KBM-7 (cell line): Measurements from ENCODE around the gene LRRC75A.
"Not testable (repeated sequence)": the region's sequence is repeated elsewhere in the genome, so short reads cannot be mapped to it uniquely, and the experiment has no call there.

ENCODE experiments used
- DNase-seq: peaks from one replicate; pipeline ENCODE4 v3.0.0-alpha.2; 2015
- in situ Hi-C: fragments of 300-500 bp; cut with MboI; formaldehyde crosslinking; loops from 2 replicates; pipeline ENCODE4 v1.14.3; 2020; ENCODE audit warnings: low sequenced_read_pairs, low pct_unique_long_range_greater_than_20kb, mixed read lengths

The LRRC75A gene

GRCh38 chr17:16423226-16423872, 68.6 kb downstream of the LRRC75A start:
- in situ Hi-C loops, result no loop called here
- DNase-seq, result no peak

DNA sequence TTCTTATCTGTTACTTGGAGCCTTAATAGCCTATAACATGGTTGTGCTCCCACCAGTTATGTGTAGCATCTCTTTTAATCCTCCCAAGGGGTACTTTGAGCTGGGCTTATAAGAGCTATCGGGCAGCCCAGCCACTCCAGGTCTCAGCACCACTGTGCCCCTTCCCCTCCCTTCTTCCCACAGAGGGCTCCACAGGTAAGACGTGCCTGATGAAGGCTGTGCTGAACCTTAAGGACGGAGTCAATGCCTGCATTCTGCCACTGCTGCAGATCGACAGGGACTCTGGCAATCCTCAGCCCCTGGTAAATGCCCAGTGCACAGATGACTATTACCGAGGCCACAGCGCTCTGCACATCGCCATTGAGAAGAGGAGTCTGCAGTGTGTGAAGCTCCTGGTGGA, 69.6 kb downstream of the LRRC75A start:
- DNase-seq, result no peak
- in situ Hi-C loops, result no loop called here

GRCh38 chr17:16419929-16420271, 72.1 kb downstream of the LRRC75A start:
- DNase-seq, result no peak
- in situ Hi-C loops, result no loop called here

GRCh38 chr17:16419074-16419928, 72.7 kb downstream of the LRRC75A start:
- in situ Hi-C loops, result no loop called here
- DNase-seq, result peak; percentile 46

GRCh38 chr17:16418685-16419068, 73.3 kb downstream of the LRRC75A start:
- in situ Hi-C loops, result no loop called here
- no peak for DNase-seq

- DNase-seq, result no peak
- in situ Hi-C loops, result no loop called here
Observed at GRCh38 chr17:16417896-16418684, 73.9 kb downstream of the LRRC75A start.

- in situ Hi-C loops, result no loop called here
- no peak for DNase-seq
Observed at GRCh38 chr17:16417399-16417798, 74.6 kb downstream of the LRRC75A start.

DNA sequence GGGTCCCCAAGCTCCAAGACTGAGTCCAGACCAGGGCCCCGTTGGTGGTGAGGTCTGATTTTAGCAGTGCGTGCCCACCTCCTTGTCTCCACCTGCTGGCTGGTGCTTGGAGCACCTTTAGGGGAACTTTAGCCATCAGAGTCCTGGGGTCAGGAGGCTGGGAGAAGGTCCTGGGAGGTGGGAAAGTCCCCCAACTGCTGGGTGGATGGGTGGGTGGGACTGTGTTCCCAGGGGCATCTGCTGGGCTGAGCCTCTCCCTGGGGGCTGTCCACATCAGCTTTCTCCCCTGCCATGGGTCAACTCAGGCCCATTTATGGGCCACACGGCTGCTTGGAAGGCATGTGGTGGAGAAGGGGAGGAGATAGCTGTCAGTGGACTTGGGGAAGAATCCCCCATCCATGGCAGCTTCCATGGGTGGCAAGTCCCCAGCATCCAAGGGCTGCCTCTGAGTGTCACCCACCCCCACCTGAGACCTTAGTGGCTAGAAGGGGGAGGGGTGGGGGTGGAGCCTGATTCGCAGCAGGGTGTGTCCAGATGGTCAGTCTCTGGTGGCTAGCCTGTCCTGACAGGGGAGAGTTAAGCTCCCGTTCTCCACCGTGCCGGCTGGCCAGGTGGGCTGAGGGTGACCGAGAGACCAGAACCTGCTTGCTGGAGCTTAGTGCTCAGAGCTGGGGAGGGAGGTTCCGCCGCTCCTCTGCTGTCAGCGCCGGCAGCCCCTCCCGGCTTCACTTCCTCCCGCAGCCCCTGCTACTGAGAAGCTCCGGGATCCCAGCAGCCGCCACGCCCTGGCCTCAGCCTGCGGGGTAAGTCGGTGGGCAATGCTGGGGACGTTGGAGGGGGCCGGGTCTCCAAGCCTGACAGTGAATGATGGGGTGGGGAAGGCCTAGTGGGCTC, 76.7 kb downstream of the LRRC75A start, which contains the start of gene TRPV2:
Gene TRPV2 (plus strand): TSS at position 541 of the 894 bp plus-strand sequence. CDS start 2,098 bp downstream, outside the sequence.
- peak; percentile 47 for DNase-seq
- in situ Hi-C loops, result no loop called here

DNA sequence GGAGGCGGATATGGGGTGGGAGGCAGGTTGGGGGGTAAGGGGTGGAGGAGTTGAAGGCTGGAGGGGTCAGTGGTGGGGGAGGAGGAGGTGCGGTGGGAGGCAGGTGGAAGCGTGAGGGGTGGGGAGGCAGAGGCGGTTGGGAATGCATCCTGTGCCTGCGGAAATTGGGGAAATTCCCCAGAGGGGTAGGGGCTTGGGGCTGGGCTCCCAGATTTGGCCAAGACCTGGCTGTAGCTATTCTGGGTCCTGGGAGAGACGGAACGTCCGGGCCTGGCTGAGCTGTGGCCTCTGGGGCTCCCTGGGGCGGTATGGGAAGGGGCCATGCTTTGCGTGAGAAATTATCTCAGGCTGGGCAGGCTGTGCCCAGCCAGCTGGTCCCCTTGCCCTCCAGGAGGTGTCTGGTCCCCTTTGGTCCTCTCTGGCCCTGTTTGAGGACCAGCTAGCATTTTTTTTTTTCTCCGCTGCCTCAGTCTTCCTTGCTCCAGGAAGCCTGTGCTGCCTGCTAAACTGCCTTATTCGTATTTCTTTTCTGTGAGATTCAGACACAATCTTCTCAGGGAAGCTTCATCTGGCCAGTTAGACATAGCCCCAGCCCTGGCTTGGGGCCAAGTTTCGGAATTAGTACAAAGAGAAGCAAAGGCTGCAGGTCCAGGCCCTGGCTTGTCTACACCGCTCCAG, 83.9 kb downstream of the LRRC75A start:
- in situ Hi-C loops, result no loop called here

DNA sequence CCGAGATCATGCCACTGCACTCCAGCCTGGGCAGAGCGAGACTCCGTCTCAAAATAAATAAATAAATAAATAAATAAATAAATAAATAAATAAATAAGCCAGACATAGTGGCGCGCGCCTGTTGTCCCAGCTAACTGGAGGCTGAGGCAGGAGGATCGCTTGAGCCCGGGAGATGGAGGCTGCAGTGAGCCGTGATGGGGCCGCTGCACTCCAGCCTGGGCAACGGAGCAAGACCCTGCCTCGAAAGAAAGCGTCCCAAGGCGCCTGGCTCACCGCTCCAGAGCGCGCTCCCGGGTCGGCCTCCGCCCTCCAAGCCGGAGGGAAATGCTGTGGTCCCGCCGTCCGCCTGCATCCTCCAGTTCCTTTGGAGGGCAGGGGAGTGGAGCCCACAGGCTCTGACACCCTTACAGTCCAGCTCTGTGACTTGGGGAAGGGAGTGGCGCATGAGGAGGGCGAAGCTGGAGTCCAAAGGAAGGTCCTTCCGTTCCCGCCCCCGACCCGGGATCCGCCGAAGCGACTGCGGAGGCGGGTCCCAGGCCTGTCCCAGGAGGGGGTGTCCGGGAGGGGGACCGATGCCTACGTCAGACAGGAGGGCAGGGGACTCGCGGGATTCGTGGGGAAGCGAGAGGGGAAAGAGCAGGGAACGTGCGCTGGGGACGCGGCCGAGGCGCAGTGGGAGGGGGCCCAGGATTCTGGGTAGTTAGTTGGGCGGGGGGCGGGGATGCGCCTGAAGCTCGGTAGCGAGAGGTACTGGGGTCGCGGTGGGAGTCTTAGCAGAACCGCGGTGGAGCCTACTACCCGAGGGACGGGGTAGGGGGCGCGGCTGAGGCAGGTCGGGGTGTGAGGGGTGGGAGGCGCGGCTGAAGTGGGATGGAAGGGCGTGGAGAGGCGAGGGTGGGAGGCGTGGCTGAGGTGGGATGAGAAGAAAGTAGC, 85.0 kb downstream of the LRRC75A start:
- no peak for DNase-seq
- in situ Hi-C loops, result no loop called here

More for the DNA sequence above, 83.9 kb downstream of the LRRC75A start:
- no peak for DNase-seq

- in situ Hi-C loops, DNase-seq: not testable (repeated sequence)
Observed at GRCh38 chr17:16403847-16404246, 88.1 kb downstream of the LRRC75A start.

- DNase-seq, result peak; percentile 43
- in situ Hi-C loops, result no loop called here
Observed at GRCh38 chr17:16398270-16399267, 93.4 kb downstream of the LRRC75A start.

DNA sequence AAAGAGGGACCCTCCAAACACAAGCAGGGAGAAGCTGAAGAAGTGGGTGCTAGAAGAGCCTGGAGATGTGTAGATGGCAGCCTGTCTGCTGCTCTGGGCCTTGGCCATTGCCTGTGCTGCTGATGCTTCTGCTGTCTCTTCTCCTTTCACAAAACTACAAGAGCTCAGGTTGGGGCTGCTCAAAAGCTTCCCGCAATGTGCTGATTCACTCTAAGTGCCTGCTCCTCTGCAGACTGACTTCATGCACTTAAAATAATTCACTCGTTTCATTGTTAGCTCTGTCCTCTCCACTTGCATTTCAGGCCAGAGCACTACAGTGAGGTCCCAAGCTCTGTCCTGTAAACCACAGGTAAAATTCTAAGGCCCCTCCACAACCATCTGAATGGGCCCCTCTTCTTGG, 95.3 kb downstream of the LRRC75A start:
- in situ Hi-C loops, DNase-seq: not testable (repeated sequence)

GRCh38 chr17:16395887-16396286, 96.1 kb downstream of the LRRC75A start:
- DNase-seq, in situ Hi-C loops: not testable (repeated sequence)

DNA sequence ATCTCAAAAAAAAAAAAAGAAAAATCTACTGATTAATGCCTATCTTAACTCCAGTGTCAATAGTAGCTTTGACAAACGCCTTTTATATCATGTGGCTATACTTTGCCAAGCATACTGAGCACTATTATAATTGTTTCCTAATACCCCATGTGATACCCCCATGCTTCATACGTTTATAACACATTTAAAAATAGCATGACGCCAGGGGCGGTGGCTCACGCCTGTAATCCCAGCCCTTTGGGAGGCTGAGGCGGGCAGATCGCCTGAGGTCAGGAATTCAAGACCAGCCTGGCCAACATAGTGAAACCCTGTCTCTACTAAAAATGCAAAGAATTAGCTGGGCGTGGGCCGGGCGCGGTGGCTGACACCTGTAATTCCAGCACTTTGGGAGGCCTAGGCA, 99.5 kb downstream of the LRRC75A start:
- DNase-seq, in situ Hi-C loops: not testable (repeated sequence)
